ENCODE data around the gene HSPA12A.

Gene HSPA12A

DNA sequence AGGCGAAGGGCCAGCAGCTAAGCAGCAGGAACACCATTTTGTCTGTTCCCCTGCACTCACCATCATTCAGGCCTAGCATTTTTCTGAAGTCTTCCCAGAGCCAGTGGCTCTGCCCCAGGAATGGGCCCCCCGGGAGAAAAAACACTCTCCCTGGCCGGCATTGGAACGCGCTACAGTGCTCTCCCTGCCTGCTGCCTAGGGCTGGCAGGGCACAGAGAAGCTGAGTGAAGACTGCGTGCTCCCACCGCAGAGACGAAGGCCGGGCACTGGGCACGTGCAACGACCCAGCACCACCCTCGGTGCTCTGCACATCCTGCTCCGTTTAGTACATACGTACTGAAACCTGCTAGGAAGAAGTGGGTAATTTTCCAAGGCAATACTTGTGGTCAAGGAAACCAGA is 34.4 kb downstream of the HSPA12A start:
- Histone ChIP-seq H3K27ac (ENCODE audit: low read length) (no peak overlapping the region), H3K27me3 (ENCODE audit: insufficient read depth, low read length) (no peaks in the 10 kb centered on the region), H3K4me3 (ENCODE audit: low read length) (no peak overlapping the region), H3K9ac (ENCODE audit: low read depth, low read length) (no peak overlapping the region), H3K9me3 (ENCODE audit: insufficient read depth, low read depth, low read length) (no peaks in the 10 kb centered on the region), H3K4me1 (ENCODE audit: insufficient read depth, low read length) (peaks cover 9% of the 10 kb centered on the region; the same call in 1 of the 2 replicates), H3K36me3 (ENCODE audit: insufficient read depth, low read depth, low read length) (no peaks in the 10 kb centered on the region)

DNA sequence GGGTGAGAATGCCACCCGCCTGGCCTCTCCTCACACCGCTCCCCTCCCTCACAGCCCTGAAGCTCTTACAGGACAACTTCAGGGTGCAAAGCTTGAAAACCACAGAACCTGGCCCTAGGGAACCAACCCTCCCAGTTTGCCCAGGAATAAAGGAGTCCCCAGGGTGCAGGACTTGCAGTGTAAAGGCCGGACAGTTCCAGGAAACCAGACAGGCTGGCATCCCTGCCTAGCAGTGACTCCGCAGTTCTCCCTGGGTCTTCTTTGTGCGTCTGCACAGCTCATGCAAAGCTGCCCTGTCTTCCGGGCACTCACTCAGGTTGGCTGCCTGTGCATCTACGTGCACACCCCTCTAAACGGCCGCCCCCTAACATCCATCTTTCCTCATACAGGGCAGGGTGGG is 36.1 kb downstream of the HSPA12A start:
- Histone ChIP-seq H3K4me3 (ENCODE audit: low read length) (no peak overlapping the region), H3K27me3 (ENCODE audit: insufficient read depth, low read length) (no peaks in the 10 kb centered on the region), H3K27ac (ENCODE audit: low read length) (no peak overlapping the region), H3K36me3 (ENCODE audit: insufficient read depth, low read depth, low read length) (no peaks in the 10 kb centered on the region), H3K9ac (ENCODE audit: low read depth, low read length) (no peak overlapping the region; the same call in 1 of the 2 replicates), H3K4me1 (ENCODE audit: insufficient read depth, low read length) (peaks cover 9% of the 10 kb centered on the region; the same call in 1 of the 2 replicates), H3K9me3 (ENCODE audit: insufficient read depth, low read depth, low read length) (no peaks in the 10 kb centered on the region)

DNA sequence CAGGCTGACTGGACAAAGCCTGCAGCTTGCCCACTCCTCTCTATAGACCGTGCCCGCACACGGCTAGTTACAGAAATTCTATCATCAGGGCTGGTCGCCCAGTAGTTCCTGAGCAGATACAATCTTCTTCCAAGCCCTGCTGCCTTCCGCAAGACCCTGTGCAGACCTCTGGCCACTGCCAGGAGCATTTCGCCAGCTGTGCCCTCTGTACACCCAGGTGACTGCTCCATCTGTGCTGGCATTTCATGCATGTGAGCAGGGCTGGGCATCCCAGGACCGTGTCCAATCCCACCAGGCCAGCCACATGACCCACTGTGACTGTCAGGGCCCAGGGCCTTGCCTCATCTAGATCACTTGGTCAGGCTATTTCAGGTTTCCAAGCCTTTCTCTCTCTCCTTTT is 36.9 kb downstream of the HSPA12A start:
- H3K9ac ChIP-seq (ENCODE audit: low read depth, low read length) = no peak overlapping the region
- no peaks in the 10 kb centered on the region for H3K27me3 ChIP-seq (ENCODE audit: insufficient read depth, low read length)
- H3K27ac ChIP-seq (ENCODE audit: low read length) = no peak overlapping the region

DNA sequence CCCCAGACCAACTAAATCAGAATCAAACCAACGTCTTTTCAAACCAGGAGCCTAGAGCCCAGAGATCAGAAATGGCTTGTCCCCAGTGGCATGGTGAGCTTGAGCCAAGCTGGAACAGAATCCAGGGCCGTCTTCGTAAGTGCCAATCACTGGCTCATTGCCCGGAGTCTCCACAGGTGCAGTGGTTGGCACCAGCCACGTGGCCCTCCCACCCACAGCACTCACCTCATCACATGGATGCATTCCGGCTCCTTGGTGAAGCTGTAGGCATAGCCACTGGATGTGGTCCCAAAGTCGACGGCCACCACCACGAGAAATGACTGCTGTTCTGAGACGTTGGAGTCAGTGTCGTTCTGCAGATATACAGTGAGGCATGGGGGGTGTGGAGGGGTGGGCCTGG is 37.4 kb downstream of the HSPA12A start:
- H3K27ac ChIP-seq (ENCODE audit: low read length) = no peak overlapping the region
- H3K9ac ChIP-seq (ENCODE audit: low read depth, low read length) = no peak overlapping the region
- H3K27me3 ChIP-seq (ENCODE audit: insufficient read depth, low read length) = no peaks in the 10 kb centered on the region
- no peaks in the 10 kb centered on the region for H3K9me3 ChIP-seq (ENCODE audit: insufficient read depth, low read depth, low read length)
- no peak overlapping the region for H3K4me3 ChIP-seq (ENCODE audit: low read length)
- peaks cover 9% of the 10 kb centered on the region; the same call in 1 of the 2 replicates for H3K4me1 ChIP-seq (ENCODE audit: insufficient read depth, low read length)
- no peaks in the 10 kb centered on the region for H3K36me3 ChIP-seq (ENCODE audit: insufficient read depth, low read depth, low read length)

More for the DNA sequence above, 36.9 kb downstream of the HSPA12A start:
- Histone ChIP-seq H3K9me3 (ENCODE audit: insufficient read depth, low read depth, low read length) (no peaks in the 10 kb centered on the region), H3K36me3 (ENCODE audit: insufficient read depth, low read depth, low read length) (no peaks in the 10 kb centered on the region), H3K4me1 (ENCODE audit: insufficient read depth, low read length) (peaks cover 9% of the 10 kb centered on the region; the same call in 1 of the 2 replicates), H3K4me3 (ENCODE audit: low read length) (no peak overlapping the region)

DNA sequence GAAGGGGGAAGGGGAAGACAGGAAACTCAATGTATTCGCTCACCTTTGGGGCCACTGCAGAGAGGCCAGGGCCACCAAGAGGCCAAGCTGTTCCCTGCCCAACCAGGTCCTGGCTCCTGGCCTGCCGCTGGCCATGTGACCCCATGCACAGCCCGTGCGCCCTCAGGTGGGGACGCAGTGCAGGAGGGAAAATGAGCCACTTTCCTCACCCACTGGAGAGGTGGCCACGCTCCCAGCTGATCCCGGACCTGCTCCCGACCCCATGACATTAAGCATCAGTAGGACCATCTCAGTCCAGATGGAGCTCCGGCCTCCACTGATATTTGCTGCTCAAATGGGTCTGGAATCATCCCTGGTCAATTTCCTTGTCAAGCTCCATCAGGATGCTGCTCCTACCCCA is 40.2 kb downstream of the HSPA12A start:
- H3K9ac ChIP-seq (ENCODE audit: low read depth, low read length) = no peak overlapping the region
- H3K4me3 ChIP-seq (ENCODE audit: low read length) = no peak overlapping the region

DNA sequence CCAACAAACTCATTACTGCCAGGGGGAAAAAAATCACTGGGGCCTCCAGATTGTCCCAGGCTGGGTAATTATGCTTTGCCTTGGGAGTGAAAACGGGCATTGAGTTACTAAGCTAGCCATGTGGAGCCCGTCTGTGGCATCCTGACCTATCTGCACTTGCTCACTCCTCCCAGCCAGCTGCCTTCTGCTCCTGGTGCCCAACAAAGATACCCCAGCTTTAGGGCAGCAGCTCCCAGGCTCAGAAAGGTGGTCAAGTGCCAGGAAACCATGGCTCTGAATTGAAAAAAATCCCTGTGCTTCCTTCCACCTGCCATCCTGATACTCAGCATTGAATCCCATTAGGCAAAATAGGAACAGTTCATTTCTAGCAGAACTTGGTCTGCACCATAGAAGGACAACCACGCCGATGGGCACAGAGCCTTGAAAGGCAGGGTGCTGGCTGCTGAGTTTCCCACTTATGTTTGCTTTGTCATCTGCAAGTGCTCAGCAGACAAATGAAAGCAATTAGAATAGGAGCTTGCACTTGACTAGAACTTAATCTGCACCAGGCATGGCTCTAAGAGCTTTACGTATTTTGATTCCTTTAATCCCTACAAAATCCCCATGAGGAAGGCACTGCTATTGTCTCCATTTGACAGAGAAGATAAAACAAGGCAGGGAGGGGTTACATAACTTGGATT is 42.8 kb downstream of the HSPA12A start:
- Histone ChIP-seq H3K27me3 (ENCODE audit: insufficient read depth, low read length) (no peaks in the 10 kb centered on the region; the same call in 1 of the 2 replicates), H3K36me3 (ENCODE audit: insufficient read depth, low read depth, low read length) (no peaks in the 10 kb centered on the region), H3K9me3 (ENCODE audit: insufficient read depth, low read depth, low read length) (no peaks in the 10 kb centered on the region), H3K9ac (ENCODE audit: low read depth, low read length) (no peak overlapping the region), H3K4me1 (ENCODE audit: insufficient read depth, low read length) (peaks cover 2% of the 10 kb centered on the region; the same call in 1 of the 2 replicates), H3K4me3 (ENCODE audit: low read length) (no peak overlapping the region), H3K27ac (ENCODE audit: low read length) (no peak overlapping the region)

More for the DNA sequence above, 40.2 kb downstream of the HSPA12A start:
- Histone ChIP-seq H3K4me1 (ENCODE audit: insufficient read depth, low read length) (peaks cover 4% of the 10 kb centered on the region; the same call in 1 of the 2 replicates), H3K36me3 (ENCODE audit: insufficient read depth, low read depth, low read length) (no peaks in the 10 kb centered on the region), H3K27ac (ENCODE audit: low read length) (no peak overlapping the region), H3K27me3 (ENCODE audit: insufficient read depth, low read length) (no peaks in the 10 kb centered on the region; the same call in 1 of the 2 replicates), H3K9me3 (ENCODE audit: insufficient read depth, low read depth, low read length) (no peaks in the 10 kb centered on the region)

DNA sequence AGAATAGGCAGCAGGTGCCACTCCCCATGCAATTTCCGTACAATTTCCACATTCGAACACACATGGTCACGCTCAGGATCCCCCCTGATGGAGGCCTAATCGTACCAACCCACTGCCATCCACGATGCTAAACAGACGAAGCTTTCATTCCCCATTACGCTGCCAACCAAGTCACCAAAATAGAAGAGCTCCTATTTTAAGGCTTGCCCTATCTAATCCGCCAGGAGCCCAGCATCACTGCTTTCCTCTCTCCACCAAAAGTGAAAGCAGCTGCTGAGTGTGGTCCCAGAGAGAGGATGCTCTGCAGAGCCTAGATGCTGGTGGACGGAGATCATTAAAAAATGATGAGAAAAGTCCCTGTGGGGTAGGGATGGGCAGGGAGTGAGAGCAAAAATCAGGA is 43.3 kb downstream of the HSPA12A start:
- no peak overlapping the region for H3K4me3 ChIP-seq (ENCODE audit: low read length)

DNA sequence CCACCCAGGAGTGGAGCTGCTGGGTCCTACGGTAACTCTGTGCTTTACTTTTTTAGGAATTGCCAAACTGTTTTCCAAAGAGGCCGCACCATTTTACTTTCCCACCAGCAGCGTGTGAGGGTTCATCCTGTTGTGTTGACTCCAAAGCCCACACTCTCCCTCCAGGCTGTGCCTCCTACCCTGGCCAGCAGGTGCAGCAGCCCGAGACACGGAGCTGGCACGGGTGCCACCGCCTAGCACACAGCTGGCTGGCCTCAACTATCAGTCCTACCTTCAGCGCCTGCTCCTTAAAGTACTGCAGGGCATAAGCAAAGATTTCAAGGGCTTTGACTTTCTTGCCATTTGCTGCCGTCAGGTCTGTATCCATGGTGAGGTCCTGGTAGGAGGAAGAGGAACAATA is 44.0 kb downstream of the HSPA12A start:
- H3K36me3 ChIP-seq (ENCODE audit: insufficient read depth, low read depth, low read length) = no peaks in the 10 kb centered on the region
- no peaks in the 10 kb centered on the region for H3K9me3 ChIP-seq (ENCODE audit: insufficient read depth, low read depth, low read length)
- H3K4me1 ChIP-seq (ENCODE audit: insufficient read depth, low read length) = peaks cover 12% of the 10 kb centered on the region; the same call in 1 of the 2 replicates
- H3K27me3 ChIP-seq (ENCODE audit: insufficient read depth, low read length) = no peaks in the 10 kb centered on the region; the same call in 1 of the 2 replicates
- no peak overlapping the region for H3K4me3 ChIP-seq (ENCODE audit: low read length)
- no peak overlapping the region for H3K9ac ChIP-seq (ENCODE audit: low read depth, low read length)
- no peak overlapping the region for H3K27ac ChIP-seq (ENCODE audit: low read length)

More for the DNA sequence above, 43.3 kb downstream of the HSPA12A start:
- Histone ChIP-seq H3K27me3 (ENCODE audit: insufficient read depth, low read length) (no peaks in the 10 kb centered on the region; the same call in 1 of the 2 replicates), H3K9me3 (ENCODE audit: insufficient read depth, low read depth, low read length) (no peaks in the 10 kb centered on the region), H3K36me3 (ENCODE audit: insufficient read depth, low read depth, low read length) (no peaks in the 10 kb centered on the region), H3K9ac (ENCODE audit: low read depth, low read length) (no peak overlapping the region), H3K27ac (ENCODE audit: low read length) (no peak overlapping the region), H3K4me1 (ENCODE audit: insufficient read depth, low read length) (peaks cover 8% of the 10 kb centered on the region; the same call in 1 of the 2 replicates)

DNA sequence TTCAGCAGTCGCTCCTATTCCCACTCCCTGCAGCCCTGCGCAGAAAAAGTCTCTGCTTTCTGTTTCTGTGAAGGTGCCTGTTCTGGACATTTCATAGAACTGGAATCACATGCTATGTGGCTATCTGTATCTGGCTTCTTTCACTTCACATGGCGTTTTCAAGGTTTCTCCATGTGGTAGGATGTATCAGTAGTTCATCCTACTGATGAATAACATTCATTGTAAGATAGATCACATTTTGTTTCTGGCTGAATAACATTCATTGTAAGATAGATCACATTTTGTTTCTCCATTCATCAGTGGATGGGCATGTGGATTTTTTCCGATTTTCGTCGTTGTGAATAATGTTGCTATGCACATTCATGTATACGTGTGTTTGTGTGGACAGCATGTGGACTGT is 44.5 kb downstream of the HSPA12A start:
- Histone ChIP-seq H3K36me3 (ENCODE audit: insufficient read depth, low read depth, low read length) (no peaks in the 10 kb centered on the region), H3K27ac (ENCODE audit: low read length) (no peak overlapping the region), H3K9ac (ENCODE audit: low read depth, low read length) (no peak overlapping the region), H3K4me3 (ENCODE audit: low read length) (no peak overlapping the region), H3K27me3 (ENCODE audit: insufficient read depth, low read length) (no peaks in the 10 kb centered on the region; the same call in 1 of the 2 replicates), H3K9me3 (ENCODE audit: insufficient read depth, low read depth, low read length) (no peaks in the 10 kb centered on the region), H3K4me1 (ENCODE audit: insufficient read depth, low read length) (peaks cover 12% of the 10 kb centered on the region; the same call in 1 of the 2 replicates)

DNA sequence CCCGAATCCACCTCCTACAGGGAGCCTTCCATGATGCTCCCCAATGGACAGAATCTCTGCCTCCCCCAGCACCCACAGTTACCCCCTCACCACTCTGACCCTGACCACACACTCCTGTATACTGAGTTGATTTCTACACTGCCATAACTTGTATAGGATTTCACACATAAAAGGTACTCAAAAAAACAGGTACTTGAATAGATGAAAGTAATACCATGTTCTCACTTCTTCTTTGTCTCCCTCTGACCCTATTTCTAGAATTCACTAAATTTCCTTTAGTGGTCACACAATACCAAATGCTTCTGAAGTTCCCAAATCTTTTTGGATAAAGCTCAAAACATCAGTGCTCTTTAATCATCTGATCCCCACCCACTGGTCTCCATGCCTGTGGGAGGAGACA is 45.4 kb downstream of the HSPA12A start:
- no peak overlapping the region for H3K9ac ChIP-seq (ENCODE audit: low read depth, low read length)
- no peak overlapping the region for H3K4me3 ChIP-seq (ENCODE audit: low read length)
- no peaks in the 10 kb centered on the region; the same call in 1 of the 2 replicates for H3K27me3 ChIP-seq (ENCODE audit: insufficient read depth, low read length)
- no peak overlapping the region for H3K27ac ChIP-seq (ENCODE audit: low read length)
- no peaks in the 10 kb centered on the region for H3K36me3 ChIP-seq (ENCODE audit: insufficient read depth, low read depth, low read length)
- H3K9me3 ChIP-seq (ENCODE audit: insufficient read depth, low read depth, low read length) = no peaks in the 10 kb centered on the region
- peaks cover 12% of the 10 kb centered on the region; the same call in 1 of the 2 replicates for H3K4me1 ChIP-seq (ENCODE audit: insufficient read depth, low read length)

DNA sequence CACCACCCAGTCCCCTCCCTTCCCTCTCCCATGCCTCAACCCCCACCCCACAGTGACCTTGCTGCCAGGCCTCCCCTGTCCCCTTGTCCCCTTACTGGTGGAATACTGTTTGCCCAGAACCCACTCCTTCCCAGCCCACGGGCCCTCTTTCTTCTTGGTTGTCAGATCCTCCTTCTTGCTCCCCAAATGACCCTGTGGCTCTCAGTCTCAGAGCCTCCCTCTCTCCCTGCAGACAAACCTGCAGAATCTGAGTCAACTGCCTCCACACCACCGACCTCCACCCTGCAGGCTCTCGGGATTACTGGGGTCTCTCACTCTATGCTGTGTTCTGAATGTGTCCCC is 47.5 kb downstream of the HSPA12A start:
- Histone ChIP-seq H3K27me3 (ENCODE audit: insufficient read depth, low read length) (no peaks in the 10 kb centered on the region; the same call in 1 of the 2 replicates), H3K36me3 (ENCODE audit: insufficient read depth, low read depth, low read length) (no peaks in the 10 kb centered on the region), H3K4me1 (ENCODE audit: insufficient read depth, low read length) (peaks cover 19% of the 10 kb centered on the region; the same call in 1 of the 2 replicates), H3K9me3 (ENCODE audit: insufficient read depth, low read depth, low read length) (no peaks in the 10 kb centered on the region), H3K4me3 (ENCODE audit: low read length) (no peak overlapping the region), H3K27ac (ENCODE audit: low read length) (no peak overlapping the region), H3K9ac (ENCODE audit: low read depth, low read length) (no peak overlapping the region)
